HG03575 (cell line): ENCODE data around the gene ARHGEF17.

Source experiments
- ATAC-seq: cut with Tn5 transposase; IDR thresholded peaks from one replicate; pipeline ENCODE4 v1.9.1; 2021; ENCODE audit not compliant: unreplicated experiment, insufficient number of reproducible peaks, low FRiP score; ENCODE audit errors: extremely low read depth

ARHGEF17 gene

GRCh38 chr11:73323464-73323863 is 15.4 kb downstream of the ARHGEF17 start:
- no peak for ATAC-seq

GRCh38 chr11:73324116-73324515 is 16.0 kb downstream of the ARHGEF17 start:
- no peak for ATAC-seq

- ATAC-seq, result no peak
Measured at GRCh38 chr11:73324665-73325035, 16.6 kb downstream of the ARHGEF17 start.

- no peak for ATAC-seq
Measured at GRCh38 chr11:73325036-73325981, 17.2 kb downstream of the ARHGEF17 start.

- no peak for ATAC-seq
Measured at GRCh38 chr11:73326929-73327811, 19.1 kb downstream of the ARHGEF17 start.

GRCh38 chr11:73327812-73328364 is 19.8 kb downstream of the ARHGEF17 start:
- ATAC-seq, result no peak

- ATAC-seq, result no peak
Measured at GRCh38 chr11:73330569-73331093, 22.6 kb downstream of the ARHGEF17 start.

- no peak for ATAC-seq
Measured at GRCh38 chr11:73331138-73331916, 23.3 kb downstream of the ARHGEF17 start.

GRCh38 chr11:73333173-73333572 is 25.1 kb downstream of the ARHGEF17 start:
- no peak for ATAC-seq

GRCh38 chr11:73333640-73334383 is 25.7 kb downstream of the ARHGEF17 start:
- ATAC-seq, result no peak

- ATAC-seq, result no peak
Measured at GRCh38 chr11:73334384-73335203, 26.5 kb downstream of the ARHGEF17 start.

- no peak for ATAC-seq
Measured at GRCh38 chr11:73335204-73335923, 27.3 kb downstream of the ARHGEF17 start.

GRCh38 chr11:73337846-73338245 is 29.8 kb downstream of the ARHGEF17 start:
- ATAC-seq, result no peak

GRCh38 chr11:73338279-73338678 is 30.2 kb downstream of the ARHGEF17 start:
- ATAC-seq, result no peak

- no peak for ATAC-seq
Measured at GRCh38 chr11:73340164-73340563, 32.1 kb downstream of the ARHGEF17 start.

GRCh38 chr11:73342633-73343032 is 34.6 kb downstream of the ARHGEF17 start:
- no peak for ATAC-seq
